GM18526 (cell line): ENCODE results near the gene PLEKHA7.

Source experiments
- POLR2A ChIP-seq: IDR thresholded peaks from 3 replicates; pipeline ENCODE4 v1.6.1; 2011; ENCODE audit not compliant: insufficient read length; ENCODE audit errors: extremely low read depth

Gene PLEKHA7

DNA sequence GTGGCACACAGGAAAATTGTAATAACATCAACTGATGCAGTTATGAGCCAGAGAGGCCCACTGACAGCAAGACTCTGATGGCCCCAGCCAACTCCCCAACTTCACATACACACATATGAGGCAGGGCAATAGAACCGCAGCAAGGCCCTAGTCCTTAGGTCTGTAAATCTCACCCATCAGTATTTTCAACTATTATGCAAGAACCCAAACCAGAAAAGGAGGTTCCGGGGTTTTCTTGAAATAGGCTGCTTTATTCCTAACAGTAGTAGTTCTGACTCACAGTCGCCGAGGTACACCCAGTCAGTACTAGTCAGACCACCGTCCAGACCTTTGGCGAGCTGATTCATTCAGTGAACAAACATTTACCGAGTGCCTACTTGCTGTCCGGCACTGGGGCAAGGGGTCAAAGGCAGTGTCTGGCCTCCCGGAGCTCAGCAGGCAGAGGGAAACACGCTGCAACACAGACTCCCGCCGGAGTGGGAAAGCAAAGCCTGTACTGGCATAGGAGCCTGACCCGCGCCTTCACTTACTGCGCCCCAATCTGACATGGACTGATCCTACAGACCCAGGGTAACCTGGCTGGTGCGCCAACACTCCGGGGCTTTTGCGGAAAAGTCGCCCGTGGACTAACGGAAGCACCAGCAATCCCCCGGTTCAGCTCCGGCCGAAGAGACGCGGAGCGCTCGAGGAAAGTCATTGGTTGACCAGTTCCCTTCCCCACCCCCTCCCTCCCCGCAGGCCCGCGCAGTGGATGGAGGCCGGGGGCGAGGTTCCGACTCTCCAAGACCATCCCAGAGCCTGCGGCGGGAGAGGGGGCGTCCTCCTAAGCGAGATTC, 1.3 kb downstream of the PLEKHA7 start:
- TF ChIP-seq POLR2A = no peak

DNA sequence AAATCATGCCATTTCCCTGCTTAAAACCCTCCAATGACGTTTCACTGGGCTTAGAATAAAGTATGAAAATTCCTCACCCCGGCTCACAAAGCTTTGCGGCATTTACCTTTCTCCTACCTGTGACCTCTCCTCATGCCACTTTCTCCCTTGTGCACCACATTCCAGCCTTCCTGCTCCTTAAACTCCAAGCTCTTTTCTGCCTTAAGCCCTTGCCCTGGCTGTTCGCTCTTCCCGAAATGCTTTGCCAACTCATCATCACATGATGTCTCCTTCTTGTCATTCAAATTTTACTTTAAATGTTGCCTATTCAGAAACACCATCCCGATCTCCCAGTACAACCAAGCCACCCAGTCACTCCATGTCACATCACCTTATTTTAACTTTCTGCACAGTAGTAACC, 2.0 kb downstream of the PLEKHA7 start:
- TF ChIP-seq POLR2A = no peak

DNA sequence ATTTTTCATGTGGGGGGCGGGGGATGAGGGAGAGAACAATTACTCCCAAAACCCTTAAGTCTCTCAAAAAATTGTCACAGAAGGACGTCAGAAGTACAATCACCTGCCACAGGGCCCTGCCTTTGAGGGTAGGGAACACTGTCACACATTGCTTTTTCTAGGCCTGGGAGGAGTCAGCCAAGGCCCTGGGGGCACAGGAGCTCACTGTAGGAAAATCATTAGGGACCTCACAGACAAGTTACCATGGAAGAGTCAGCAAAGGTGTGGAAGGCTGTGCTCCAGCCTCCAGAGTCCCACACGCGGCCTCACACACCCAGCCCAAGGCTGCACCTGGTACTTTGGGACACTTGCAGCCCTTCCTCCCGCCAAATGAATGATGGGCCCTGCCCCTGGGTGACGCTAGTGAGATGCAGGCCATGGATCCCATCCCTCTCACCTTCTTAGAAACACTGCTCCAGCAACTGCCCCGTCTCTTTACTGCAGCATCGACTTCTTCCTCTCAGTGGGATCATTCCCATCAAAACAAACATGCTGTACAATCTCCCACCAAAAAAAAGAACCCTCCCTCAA, 3.3 kb downstream of the PLEKHA7 start:
- no peak for TF ChIP-seq POLR2A

DNA sequence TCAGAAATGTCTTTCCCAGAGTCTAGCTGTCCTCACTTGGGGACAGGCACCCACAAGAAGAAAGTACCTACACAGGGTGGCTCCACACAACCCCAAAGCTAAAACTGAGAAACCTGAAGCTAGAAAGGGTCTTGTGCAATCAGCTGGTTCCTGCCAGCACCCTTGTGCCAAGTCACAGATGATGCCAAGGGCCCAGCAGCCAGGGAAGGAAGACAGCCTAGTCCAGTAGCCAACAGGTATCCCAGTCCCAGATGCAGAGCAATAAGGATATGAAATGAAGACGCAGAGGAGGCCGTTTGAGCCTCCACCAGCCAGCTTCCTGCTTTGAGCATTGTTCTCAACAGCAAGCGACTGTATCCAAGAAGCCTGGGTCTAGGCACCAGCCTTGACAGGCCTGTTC, 6.1 kb downstream of the PLEKHA7 start:
- TF ChIP-seq POLR2A = no peak

DNA sequence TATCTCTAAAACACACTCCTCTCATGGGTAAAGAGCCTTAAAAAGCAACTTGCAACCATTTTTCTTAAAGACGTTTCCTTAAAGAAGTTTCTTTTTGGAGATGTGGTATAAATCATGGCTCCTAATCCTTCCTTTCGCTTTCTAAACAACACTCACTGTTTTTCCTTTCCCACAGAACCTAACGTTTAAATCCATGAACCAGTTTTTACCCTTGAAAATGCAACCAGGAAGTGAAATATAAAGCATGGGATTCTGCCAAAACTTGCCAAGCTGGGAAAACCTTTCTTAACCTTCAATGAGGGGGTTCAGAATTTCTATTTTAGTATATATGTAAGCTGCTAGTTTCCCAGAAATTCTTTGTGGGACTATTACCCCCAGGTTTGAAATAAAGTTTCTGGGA, 8.6 kb downstream of the PLEKHA7 start:
- no peak for TF ChIP-seq POLR2A

DNA sequence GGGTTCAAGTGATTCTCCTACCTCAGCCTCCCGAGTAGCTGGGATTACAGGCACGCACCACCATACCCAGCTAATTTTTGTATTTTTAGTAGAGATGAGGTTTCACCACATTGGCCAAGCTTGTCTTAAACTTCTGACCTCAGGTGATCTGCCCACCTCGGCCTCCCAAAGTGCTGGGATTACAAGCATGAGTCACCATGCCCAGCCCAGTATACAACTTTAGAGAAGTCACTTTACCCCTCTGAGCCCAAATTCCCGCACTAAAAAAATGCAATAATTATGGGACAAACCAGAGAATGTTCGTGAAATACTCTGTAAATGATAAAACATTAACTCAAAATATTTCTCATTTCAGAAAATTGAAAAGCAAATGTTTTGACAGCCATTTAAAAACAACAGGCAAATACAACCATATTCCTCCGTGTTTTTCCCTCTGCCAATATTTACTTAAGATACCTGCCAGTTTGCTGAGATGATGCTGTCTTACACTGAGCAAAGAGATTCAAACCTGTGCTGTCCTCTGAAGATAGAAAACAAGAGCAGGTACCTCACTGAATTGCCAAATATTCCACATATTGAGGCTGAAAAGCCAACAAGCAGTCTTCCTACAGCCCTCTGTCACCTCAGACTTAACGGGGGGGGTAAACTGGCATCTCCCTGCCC, 9.6 kb downstream of the PLEKHA7 start:
- no peak for TF ChIP-seq POLR2A

DNA sequence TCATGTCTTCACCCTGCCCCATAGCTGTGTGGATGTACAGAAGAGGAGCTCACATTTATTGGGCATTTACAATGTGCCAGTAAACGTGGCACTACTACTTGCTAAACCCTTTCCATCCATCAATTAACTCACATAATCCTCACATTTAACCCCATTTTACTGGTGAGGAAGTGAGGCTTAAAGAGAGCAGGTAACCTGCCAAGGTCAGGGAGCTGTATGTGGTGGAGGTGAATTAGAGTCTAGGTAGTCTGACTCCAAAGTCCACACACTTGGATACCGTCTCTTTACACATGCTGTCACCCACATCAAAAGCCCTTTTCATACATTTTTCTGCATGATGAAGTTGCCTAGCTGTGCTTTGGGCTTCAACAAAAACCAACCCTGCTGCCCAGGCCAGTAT, 10.8 kb downstream of the PLEKHA7 start:
- TF ChIP-seq POLR2A = no peak

DNA sequence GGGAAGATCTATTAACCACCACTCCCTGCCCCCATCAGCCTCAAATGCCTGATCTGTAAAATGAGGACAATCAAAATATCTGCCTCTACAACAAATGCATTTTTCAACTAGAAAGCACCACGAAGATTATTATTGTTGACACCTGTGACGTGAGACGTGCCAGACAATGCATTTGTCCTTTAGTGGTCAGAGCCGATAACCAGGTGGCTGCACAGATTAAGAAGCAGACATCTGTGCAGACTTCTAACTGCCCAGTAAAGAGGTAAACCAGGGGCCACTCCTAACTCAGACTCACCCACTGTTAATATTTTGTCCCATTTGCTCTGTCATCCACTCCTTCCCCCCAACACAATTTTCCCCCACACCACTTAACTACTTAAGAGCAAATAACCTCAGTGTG, 11.7 kb downstream of the PLEKHA7 start:
- no peak for TF ChIP-seq POLR2A

DNA sequence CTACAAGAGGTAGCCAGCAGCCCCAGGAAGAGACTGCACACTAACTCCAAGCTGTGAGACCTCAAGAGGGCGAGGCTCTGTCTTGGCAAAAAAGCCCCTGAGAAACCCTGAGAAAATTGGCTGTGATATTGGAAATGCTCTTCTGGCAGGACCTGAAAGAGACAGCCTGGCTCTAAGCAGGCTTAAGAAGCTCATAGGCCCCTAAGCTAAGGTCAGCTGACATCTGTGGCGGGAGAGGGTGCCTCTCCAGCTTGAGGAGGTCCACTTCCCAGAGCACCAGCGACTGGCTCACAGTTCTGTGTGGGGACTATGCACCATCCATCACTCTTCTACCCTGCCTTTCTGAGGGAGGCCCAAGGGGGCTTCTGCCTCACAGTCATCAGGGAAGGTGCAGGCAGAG, 12.4 kb downstream of the PLEKHA7 start:
- no peak for TF ChIP-seq POLR2A

DNA sequence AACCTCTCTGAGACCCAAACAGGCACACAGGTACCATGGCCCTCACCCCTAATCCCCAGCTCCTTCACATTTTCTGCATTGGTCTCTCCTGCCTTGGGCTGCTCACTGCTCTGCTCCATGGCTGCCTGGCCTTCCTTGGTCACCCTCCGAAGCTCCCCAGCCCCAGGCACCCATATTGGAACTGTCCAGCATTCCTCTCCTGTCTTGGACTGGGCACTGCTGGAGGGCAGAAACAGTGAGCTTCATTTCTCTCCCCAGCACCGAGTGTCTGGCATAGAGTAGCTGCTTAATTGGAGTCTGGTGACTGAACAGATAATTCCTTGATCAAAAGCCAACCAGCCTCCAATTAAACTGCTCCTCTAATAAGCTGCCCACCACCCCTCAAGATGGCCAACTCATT, 13.2 kb downstream of the PLEKHA7 start:
- no peak for TF ChIP-seq POLR2A

DNA sequence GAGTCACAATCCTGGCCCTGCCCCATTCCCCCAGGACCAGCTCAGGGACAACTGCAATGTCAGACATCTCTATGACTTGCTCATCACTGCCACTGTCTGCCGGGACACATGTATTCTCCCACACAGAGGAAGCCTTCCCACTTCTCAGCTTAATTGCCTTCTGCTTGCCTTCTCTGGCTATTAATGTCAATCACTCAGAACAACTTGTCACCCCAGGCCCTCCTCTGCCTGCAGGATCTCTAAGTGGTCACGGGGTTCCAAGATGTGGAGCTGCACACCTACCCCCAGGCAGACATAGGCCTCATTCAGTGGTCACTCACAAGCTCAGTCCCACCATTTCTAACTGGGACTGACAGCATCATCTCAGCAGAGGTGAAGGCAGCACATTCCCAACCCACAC, 15.1 kb downstream of the PLEKHA7 start:
- no peak for TF ChIP-seq POLR2A

DNA sequence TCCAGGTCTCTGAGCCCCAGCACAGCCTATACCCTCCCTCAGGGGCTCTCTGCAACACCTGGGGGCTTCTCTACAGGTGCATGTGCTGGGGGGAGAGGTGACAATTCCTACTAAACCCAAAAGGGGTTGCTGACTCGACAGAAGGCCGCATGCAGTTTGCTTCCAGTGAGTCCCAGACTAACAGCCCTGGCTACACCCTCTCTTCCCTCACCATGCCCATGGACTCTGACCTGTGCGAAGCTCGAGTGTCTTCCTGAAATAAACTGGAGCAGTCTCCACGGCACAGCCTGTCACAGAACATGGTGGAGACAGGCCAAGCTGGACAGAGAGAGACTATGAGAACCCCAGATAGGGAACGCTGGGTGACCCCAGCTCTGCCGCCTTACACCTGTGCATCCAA, 16.6 kb downstream of the PLEKHA7 start:
- no peak for TF ChIP-seq POLR2A

DNA sequence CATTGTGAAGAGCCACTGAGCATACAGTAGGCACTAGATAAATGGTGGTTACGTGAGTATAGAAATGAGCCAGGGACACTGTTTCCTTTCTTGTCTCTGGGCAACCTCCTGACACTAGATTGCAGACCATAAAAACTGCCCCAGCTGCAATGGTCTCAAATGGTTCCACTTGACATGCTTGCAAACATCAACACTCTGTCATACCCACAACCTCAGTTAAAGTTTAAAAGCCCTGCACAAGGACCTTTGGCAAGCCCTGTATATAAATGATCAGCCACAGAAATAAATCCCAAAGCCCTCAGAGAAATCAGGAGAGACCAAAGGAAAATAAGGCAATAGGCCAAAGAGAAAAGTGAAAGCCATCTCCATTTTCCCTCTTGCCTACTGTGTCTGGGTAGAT, 20.7 kb downstream of the PLEKHA7 start:
- TF ChIP-seq POLR2A = no peak

DNA sequence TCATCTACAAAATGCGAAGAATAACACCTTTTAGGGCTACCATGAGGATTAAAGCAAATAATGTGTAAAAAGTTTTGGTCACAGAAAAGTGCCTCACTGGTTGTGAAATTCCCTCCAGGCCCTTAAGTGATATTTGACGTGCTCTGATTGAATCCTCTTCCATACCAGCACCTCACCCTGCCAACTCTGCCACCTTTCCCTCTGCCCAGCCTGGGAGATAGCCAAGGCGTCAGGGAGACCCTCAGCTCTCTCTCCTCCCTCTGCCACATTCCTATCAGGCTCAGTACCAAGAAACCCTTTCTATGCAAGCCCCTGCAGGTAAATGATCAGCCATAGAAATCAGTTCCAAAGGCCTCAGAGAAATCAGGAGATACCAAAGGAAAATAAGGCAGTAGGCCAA, 21.4 kb downstream of the PLEKHA7 start:
- TF ChIP-seq POLR2A = no peak

DNA sequence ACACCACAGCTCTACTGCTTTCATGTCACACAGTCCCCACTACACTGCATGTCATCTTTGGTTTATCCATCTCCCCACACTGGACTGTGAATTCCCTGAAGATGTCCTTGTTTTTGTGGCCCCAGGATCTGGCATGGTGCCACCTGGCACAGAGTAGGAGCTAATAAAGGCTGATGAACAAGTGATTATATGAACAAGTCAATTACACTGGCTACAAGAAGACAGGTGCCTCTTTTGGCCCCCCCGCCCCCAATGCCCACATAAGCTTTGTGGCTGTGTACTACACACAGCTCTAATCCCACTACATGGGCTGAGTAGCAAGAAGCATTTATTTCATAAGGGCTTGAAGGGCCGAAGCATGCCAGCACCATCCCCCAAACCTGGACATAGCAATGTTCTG, 24.7 kb downstream of the PLEKHA7 start:
- TF ChIP-seq POLR2A = no peak

DNA sequence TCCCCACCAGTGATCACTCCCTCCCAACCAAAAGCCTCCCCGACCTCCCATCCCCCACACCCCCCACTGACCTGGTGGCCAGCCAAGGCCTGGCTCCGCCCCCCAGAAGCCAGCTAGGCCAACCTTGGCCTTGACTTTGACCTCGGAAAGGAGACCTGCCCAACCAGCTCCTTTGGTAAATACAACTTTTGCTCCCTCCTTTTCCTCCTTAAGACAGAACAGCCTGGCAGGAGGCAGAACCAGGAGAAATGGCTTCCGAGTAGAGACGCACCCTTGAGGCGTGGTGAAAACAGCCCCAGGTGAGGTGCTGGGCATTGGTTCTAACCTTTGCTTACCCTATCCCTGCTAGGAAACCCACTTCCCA, 27.0 kb downstream of the PLEKHA7 start:
- TF ChIP-seq POLR2A = no peak

DNA sequence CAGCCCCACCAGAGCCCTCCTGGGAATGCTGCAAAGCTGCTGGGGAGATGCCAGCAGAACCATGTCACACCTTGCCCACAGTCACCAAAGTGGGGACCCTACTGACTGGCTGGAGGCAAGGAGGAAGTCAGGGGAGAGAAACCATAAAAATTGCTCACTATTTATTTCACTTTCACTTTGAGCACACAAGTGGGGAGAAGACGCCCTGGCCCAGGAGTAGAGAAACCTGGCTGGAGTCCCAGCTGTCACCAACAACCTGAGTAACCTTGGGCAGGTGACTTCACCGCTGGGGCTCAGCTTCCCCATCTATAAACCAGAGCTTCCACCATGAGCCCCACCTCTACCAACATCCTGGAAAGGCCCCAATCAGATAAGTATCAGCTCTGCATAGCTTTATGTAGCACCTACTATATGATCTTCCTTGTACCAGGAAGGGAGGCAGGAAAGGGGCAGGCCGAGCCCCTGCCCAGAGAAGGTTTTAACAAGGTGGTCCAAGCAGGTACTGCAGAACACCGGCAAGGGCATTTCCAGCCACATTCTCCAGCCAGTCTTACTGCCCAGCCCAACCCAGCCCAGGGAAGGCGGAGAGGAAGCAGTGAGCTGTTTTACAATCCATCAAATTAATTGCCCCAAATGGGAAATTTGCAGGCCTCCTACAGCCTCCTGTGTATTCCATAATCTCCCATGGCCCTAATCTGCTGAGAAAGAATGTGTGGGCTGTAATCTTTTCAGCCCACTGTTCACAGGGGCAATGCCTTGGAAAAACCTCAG, 27.6 kb downstream of the PLEKHA7 start:
- TF ChIP-seq POLR2A = no peak
